ENCODE measurements around the gene TMEM150A. TPM values are rescaled to one million over a fixed set of nuclear protein-coding genes. Genes with fewer than 3 reads are reported as not detected.
A peak's percentile ranks its signal among the peaks of the same experiment; 100 is the strongest.

The TMEM150A gene, protein sequence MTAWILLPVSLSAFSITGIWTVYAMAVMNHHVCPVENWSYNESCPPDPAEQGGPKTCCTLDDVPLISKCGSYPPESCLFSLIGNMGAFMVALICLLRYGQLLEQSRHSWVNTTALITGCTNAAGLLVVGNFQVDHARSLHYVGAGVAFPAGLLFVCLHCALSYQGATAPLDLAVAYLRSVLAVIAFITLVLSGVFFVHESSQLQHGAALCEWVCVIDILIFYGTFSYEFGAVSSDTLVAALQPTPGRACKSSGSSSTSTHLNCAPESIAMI
- 3.1 TPM for total RNA-seq

DNA sequence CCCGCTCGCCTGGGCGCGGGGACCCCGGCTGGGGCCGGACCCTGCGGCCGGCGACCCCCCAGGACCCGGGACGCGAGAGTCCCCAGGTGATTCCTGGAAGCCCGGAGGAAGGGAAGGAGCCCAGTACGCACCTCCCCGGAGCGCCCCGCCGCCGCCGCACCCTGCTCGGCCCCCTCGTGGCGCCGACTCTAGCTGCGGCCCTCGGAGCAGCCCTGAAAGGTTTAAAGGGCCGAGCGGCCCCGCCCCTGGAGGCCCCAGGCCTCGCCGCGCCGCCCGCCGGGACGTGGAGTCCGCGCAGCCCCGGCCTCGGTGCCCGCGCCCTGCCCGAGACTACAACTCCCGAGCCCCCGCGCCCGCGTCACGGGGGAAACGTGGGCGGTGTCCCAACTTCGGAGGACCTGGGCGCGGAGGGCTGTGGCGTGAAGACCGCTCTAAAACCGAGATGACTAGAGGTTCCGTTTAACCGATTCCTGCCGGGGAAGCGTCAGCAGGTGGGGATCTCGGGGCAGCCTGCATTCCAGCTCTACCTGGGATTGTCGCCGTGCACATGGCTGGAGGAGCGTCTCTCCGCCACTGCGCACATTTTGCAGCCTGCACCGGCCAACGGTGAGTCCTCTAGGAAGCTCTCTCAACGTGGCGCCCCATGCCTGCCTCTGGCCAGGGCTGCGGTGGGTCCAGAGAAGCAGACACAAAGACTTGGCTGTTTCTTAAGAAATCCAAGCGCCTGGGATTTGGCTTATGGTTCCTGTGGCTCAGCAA, at the start of gene TMEM150A:
Gene TMEM150A (minus strand): TSS at position 223 of the 759 bp plus-strand sequence. CDS start 750 bp downstream, outside the sequence.
- Histone ChIP-seq H3K27me3 (ENCODE audit: insufficient read depth, low read length) (no peaks in the 10 kb centered on the region), H3K9me3 (ENCODE audit: low read depth, low read length) (no peaks in the 10 kb centered on the region), H3K4me3 (ENCODE audit: low read length) (peak within 1 kb of the TSS; percentile 83)

DNA sequence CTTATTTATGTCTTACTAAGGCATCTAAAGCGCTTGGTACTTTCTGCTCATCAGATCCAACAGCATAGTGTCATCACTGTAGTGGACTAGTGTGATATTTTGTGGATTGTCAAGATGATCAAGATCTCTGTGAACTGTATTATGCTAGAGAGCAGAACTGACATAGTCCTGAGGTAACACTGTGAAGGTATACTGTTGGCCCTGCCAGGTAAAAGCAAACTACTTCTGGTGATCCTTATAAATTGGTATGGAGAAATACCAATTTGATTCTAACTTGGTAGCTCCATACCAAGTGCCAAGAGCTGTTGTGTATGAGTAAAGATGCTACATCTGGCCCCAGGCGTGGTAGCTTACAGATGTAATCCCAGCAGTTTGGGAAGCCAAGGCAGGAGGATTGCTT, 49.6 kb upstream of the TMEM150A start:
- H3K27me3 ChIP-seq (ENCODE audit: insufficient read depth, low read length) = no peaks in the 10 kb centered on the region
- peaks cover 13% of the 10 kb centered on the region for H3K4me1 ChIP-seq (ENCODE audit: insufficient read depth, low read length)
- H3K4me3 ChIP-seq (ENCODE audit: low read length) = no peak overlapping the region
- H3K9me3 ChIP-seq (ENCODE audit: low read depth, low read length) = no peaks in the 10 kb centered on the region

More for the DNA sequence above, at the start of gene TMEM150A:
- peaks cover 44% of the 10 kb centered on the region for H3K4me1 ChIP-seq (ENCODE audit: insufficient read depth, low read length)

DNA sequence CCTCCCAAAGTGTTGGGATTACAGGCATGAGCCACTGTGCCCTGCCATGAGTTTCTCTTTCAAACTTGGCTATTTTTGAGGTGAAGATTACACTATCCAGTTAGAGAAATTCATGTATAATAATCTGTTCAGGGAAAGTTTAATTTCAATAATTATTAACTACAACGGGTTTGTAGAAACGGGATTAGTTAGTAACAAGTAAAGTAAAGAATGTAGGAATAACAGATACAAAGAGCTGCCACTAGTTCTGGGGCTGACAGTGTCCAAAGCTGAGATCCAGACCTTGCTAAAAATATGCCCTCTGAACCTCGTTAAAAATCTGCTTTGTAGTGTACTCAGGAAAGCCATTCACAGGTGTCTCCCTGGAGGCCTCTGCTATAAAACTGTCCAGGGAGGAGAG, 48.6 kb upstream of the TMEM150A start:
- Histone ChIP-seq H3K27me3 (ENCODE audit: insufficient read depth, low read length) (no peaks in the 10 kb centered on the region), H3K9me3 (ENCODE audit: low read depth, low read length) (no peaks in the 10 kb centered on the region), H3K4me1 (ENCODE audit: insufficient read depth, low read length) (peaks cover 13% of the 10 kb centered on the region), H3K4me3 (ENCODE audit: low read length) (no peak overlapping the region)

DNA sequence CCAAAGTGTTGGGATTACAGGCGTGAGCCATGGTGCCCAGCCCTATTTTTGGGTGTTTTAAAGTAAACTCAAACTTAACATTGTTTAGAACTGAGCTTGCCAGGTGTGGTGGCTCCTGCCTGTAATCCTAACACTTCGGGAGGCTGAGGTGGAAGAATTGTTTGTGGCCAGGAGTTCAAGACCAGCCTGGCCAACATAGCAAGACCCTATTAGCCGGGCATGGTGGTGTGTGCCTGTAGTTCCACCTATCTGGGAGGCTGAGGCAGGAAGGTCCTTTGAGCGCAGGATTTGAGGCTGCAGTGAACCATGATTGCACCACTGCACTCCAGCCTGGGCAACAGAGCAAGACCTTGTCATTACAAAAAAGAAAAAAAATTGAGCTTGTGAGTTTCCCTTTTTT, 48.0 kb upstream of the TMEM150A start:
- Histone ChIP-seq H3K4me1 (ENCODE audit: insufficient read depth, low read length) (peaks cover 13% of the 10 kb centered on the region), H3K9me3 (ENCODE audit: low read depth, low read length) (no peaks in the 10 kb centered on the region), H3K27me3 (ENCODE audit: insufficient read depth, low read length) (no peaks in the 10 kb centered on the region), H3K4me3 (ENCODE audit: low read length) (no peak overlapping the region)

DNA sequence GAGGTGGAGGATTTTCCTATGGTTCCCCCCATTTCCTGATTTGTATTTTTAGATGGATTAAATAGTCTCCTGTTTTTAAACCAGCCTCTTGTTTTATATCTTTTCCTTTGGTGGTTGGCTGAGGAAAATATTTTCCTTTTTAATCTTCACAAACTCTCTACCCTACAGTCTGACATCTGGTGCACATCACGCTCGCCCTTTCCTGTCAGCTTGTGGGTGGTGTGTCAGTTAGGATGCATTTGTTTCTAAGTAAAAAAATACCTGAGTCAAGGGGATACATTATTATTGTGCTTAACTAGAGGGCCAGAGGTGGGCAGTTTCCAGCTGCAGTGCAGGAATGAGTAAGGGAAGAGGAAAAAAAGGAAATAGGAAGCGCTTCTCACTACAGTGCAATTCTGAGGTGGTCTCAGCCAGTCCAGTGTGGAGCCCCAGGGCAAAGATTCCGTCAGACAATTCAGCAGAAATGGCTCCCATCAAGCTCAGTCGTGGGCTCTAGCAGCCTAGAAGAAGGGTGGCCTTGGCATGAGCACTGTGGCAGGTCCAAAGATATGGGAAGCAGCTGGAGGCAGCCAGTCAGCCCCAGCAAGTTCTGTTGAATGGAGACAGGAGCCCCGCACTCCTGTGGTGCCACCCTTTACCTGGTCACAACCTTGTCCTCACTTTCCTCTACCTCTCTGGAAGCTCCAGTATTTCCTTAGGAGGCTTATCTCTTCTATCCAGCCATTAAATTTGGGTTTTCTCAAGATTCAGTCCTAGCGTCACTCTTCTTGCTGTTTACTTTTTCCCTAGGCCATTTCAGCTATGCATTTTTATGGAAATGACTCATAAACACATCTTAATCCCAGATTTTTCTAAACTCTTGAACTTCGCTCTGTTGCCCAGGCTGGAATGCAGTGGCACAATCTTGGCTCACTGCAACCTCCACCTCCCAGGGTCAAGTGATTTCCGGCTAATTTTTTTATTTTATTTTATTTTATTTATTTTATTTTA, 47.0 kb upstream of the TMEM150A start:
- Histone ChIP-seq H3K4me3 (ENCODE audit: low read length) (no peak overlapping the region), H3K4me1 (ENCODE audit: insufficient read depth, low read length) (peaks cover 13% of the 10 kb centered on the region), H3K27me3 (ENCODE audit: insufficient read depth, low read length) (no peaks in the 10 kb centered on the region), H3K9me3 (ENCODE audit: low read depth, low read length) (no peaks in the 10 kb centered on the region)

DNA sequence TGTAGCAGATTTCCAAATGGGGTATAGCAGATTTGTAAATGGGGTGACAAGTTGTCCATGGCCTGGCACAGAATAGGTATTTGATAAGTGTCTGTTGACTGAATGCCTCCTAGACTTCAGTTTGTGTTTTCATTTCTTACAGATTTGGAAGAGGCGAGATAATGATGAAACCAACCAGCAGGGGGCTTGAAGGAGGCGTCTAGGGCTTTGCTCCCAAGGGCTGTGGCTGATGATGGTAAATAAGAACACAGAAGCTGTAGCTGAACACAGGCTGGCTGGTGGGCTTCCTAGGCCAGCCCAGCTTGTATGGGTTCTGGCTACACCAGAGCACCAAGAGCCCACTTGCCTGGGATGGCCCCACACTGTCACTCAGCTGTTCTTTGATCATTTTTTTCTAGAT, 46.1 kb upstream of the TMEM150A start:
- H3K4me1 ChIP-seq (ENCODE audit: insufficient read depth, low read length) = peaks cover 13% of the 10 kb centered on the region
- no peaks in the 10 kb centered on the region for H3K9me3 ChIP-seq (ENCODE audit: low read depth, low read length)
- no peak overlapping the region for H3K4me3 ChIP-seq (ENCODE audit: low read length)
- H3K27me3 ChIP-seq (ENCODE audit: insufficient read depth, low read length) = no peaks in the 10 kb centered on the region

DNA sequence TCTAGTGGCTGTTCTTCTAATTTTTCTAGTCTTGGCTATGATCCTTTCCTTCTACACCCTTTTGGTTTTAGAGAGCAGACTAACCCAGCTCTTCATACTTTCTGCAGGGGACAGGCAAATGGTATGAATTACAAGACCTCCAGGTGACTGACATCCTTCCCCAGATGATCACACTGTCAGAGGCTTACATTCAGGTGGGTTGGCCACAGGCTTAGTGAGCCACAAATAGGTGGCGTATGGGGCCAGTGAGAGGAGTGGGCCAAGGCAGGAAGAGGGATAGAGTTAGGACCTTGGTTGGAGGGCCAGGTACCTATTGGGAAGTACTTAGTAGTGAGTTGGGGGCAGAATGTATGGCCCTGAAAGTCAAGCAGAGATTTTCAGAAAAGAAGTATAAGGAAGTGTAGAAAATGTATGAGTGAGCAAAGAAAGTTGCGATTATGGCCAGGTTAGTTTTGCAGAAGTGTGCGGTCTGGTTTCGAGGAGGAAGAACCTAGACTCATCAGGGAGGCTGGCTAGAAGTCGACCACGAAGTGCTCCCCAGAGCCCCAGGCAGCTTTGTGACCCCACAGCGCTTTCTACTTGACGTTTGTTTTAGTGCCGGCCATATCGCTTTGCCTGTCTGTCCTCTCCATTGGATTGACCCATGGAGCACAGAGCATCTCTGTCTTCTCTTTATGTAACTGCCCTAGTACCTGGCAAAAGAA, 45.5 kb upstream of the TMEM150A start:
- no peak overlapping the region for H3K4me3 ChIP-seq (ENCODE audit: low read length)
- H3K4me1 ChIP-seq (ENCODE audit: insufficient read depth, low read length) = peaks cover 13% of the 10 kb centered on the region
- H3K27me3 ChIP-seq (ENCODE audit: insufficient read depth, low read length) = no peaks in the 10 kb centered on the region

DNA sequence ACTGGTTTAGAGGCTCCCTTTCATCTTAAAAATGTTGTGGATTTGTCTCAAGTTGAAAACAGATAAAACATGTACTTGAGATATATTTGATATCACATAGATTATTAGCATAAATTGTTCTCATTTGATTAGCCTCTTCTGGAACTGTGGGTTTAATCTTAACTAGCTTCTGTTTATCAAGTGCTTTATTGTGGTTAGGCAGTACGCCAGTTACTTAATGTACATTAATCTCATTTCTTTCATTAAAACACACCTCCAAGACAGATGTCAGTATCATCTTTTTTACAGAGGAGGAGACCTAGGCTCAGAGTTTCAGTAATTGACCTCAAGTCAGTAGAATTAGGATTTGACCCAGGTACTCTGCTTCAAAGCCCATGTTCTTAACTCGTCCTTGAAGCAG, 43.7 kb upstream of the TMEM150A start:
- Histone ChIP-seq H3K4me3 (ENCODE audit: low read length) (no peak overlapping the region), H3K4me1 (ENCODE audit: insufficient read depth, low read length) (peaks cover 13% of the 10 kb centered on the region), H3K9me3 (ENCODE audit: low read depth, low read length) (no peaks in the 10 kb centered on the region), H3K27me3 (ENCODE audit: insufficient read depth, low read length) (no peaks in the 10 kb centered on the region)

More for the DNA sequence above, 45.5 kb upstream of the TMEM150A start:
- no peaks in the 10 kb centered on the region for H3K9me3 ChIP-seq (ENCODE audit: low read depth, low read length)

DNA sequence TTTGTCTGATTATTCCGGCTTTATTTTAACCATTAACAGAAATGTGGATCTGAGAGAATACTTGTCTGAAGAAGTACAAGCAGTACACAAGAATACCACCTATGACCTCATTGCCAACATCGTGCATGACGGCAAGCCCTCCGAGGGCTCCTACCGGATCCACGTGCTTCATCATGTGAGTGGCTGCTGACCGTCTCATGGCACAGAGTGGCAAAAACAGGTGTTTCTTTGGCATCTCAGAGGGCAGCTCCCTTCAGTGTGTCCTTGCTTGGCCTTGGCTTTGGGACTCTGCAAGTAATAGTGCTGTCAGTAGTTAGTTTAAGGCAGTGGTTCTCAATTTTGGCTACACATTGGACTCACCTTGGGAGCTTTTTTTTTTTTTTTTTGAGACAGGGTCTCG, 42.4 kb upstream of the TMEM150A start:
- no peaks in the 10 kb centered on the region for H3K9me3 ChIP-seq (ENCODE audit: low read depth, low read length)
- H3K27me3 ChIP-seq (ENCODE audit: insufficient read depth, low read length) = no peaks in the 10 kb centered on the region
- H3K4me1 ChIP-seq (ENCODE audit: insufficient read depth, low read length) = peaks cover 13% of the 10 kb centered on the region
- no peak overlapping the region for H3K4me3 ChIP-seq (ENCODE audit: low read length)

DNA sequence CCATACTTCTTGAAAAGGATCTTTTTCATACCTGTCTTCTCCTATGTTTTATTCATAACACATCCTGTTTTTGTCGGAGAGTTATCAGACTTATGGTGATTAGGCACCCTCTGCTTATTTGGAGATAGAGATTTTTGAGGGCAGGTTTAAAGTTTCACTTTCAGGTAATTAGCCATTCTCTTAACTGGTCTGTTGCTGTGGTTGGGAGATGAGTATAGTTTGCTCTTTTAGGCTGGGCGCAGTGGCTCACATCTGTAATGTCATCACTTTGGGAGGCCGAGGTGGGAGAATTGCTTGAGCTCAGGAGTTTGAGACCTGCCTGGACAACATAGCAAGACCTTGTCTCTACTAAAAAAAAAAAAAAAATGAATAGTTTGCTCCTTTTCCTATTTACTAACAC, 40.2 kb upstream of the TMEM150A start:
- Histone ChIP-seq H3K4me3 (ENCODE audit: low read length) (no peak overlapping the region), H3K4me1 (ENCODE audit: insufficient read depth, low read length) (peaks cover under 1% of the 10 kb centered on the region), H3K9me3 (ENCODE audit: low read depth, low read length) (no peaks in the 10 kb centered on the region)

DNA sequence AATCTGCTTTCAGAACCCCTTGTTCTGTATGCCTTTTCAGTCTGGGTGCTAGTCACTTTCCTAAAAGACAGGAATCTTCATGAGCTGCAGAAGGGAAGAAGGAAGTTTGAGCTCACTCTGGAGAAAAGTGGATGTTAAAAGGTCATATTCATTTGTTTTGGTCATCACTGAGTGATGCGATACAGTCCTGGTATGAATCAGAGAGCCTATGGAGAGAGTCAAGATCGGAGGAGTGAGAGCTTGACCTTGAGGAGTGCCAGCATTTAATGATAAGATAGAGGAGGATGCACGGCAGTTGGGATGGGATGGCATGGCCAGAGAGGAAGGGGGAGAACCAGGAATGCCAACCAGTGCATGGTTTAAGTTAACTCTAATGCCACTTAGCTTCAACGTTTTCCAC, 33.1 kb upstream of the TMEM150A start:
- Histone ChIP-seq H3K9me3 (ENCODE audit: low read depth, low read length) (no peaks in the 10 kb centered on the region), H3K4me3 (ENCODE audit: low read length) (no peak overlapping the region), H3K4me1 (ENCODE audit: insufficient read depth, low read length) (no peaks in the 10 kb centered on the region), H3K27me3 (ENCODE audit: insufficient read depth, low read length) (no peaks in the 10 kb centered on the region)

More for the DNA sequence above, 40.2 kb upstream of the TMEM150A start:
- H3K27me3 ChIP-seq (ENCODE audit: insufficient read depth, low read length) = no peaks in the 10 kb centered on the region

DNA sequence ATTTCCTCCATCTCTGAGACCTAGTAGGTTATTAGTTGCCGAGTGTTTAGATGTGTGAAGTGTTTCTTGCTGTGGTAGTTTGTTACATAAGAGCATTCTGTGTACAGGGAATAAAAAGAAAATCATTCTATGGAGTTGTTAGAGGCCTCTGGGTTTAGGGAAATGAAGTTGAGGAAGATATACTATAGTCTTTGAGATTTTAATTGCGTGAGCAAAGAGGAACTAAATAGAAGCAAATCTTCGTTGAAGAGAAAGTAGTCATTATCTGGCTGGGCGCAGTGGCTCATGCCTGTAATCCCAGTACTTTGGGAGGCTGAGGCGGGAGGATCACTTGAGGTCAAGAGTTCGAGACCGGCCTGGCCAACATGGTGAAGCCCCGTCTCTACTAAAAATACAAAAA, 32.5 kb upstream of the TMEM150A start:
- no peaks in the 10 kb centered on the region for H3K27me3 ChIP-seq (ENCODE audit: insufficient read depth, low read length)
- no peaks in the 10 kb centered on the region for H3K4me1 ChIP-seq (ENCODE audit: insufficient read depth, low read length)
- H3K9me3 ChIP-seq (ENCODE audit: low read depth, low read length) = no peaks in the 10 kb centered on the region
- H3K4me3 ChIP-seq (ENCODE audit: low read length) = no peak overlapping the region

DNA sequence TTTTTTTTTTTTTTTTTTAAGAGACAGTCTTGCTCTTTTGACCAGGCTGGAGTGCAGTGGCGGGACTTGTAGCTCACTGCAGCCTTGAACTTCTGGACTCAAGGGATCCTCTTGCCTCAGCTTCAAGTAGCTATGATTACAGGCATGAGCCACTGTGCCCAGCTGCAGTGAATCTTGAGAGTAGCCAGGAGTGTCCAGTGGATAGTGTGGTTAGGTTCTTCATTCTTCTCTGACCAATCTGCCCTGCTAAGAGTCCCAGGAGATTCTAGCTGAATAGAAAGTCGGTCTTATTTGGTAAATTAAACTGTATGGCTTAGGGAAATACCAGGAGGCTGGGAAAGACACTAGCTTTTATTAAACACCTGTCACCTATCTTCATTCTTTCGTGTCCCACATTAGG, 28.8 kb upstream of the TMEM150A start:
- Histone ChIP-seq H3K4me1 (ENCODE audit: insufficient read depth, low read length) (no peaks in the 10 kb centered on the region), H3K9me3 (ENCODE audit: low read depth, low read length) (no peaks in the 10 kb centered on the region), H3K27me3 (ENCODE audit: insufficient read depth, low read length) (no peaks in the 10 kb centered on the region), H3K4me3 (ENCODE audit: low read length) (no peak overlapping the region)

DNA sequence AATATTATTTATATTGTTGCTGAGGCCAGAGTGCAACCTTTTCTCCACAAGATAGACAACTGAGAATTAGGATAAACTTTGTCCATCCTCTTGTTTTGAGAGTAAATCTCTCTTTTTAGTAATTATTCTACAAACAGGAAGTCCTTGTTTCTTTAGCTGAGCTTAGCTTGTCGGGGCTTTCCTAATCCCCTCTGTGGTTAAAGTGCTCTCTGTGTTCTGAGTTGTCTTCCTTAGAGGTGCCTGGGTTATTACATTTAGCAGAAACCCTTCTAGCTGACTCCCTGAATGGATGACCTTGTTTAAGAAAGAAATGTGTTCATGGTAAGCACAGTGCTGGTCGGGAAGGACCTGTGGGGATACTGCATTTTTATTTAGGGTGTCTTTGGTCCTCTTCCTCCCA, 26.2 kb upstream of the TMEM150A start:
- no peaks in the 10 kb centered on the region for H3K9me3 ChIP-seq (ENCODE audit: low read depth, low read length)
- no peak overlapping the region for H3K4me3 ChIP-seq (ENCODE audit: low read length)
- H3K27me3 ChIP-seq (ENCODE audit: insufficient read depth, low read length) = no peaks in the 10 kb centered on the region
- H3K4me1 ChIP-seq (ENCODE audit: insufficient read depth, low read length) = no peaks in the 10 kb centered on the region

Measured in mononuclear cell (primary cell).